ENCODE measurements around the gene BANF2.
"Not testable (repeated sequence)": the region's sequence is repeated elsewhere in the genome, so short reads cannot be mapped to it uniquely, and the experiment has no call there.

The BANF2 gene

GRCh38 chr20:17762873-17763557, 63.2 kb downstream of the BANF2 start:
- no peak for TF ChIP-seq CTCF (conservative IDR thresholded peaks at IDR 0.05; ENCODE audit: low read depth, low read length)
- no peak overlapping the region for H3K4me3 ChIP-seq (ENCODE audit: low read length)
- DNase-seq (ENCODE audit: low read depth), result no peak

- no peak for TF ChIP-seq CTCF (conservative IDR thresholded peaks at IDR 0.05; ENCODE audit: low read depth, low read length)
- no peak overlapping the region for H3K4me3 ChIP-seq (ENCODE audit: low read length)
- DNase-seq (ENCODE audit: low read depth), result no peak
These were observed 65.3 kb downstream of the BANF2 start for GRCh38 chr20:17765017-17765416.

GRCh38 chr20:17765584-17765983, 65.8 kb downstream of the BANF2 start:
- DNase-seq (ENCODE audit: low read depth), result no peak
- TF ChIP-seq CTCF (conservative IDR thresholded peaks at IDR 0.05; ENCODE audit: low read depth, low read length), result no peak
- no peak overlapping the region for H3K4me3 ChIP-seq (ENCODE audit: low read length)

- no peak overlapping the region for H3K4me3 ChIP-seq (ENCODE audit: low read length)
- no peak for TF ChIP-seq CTCF (conservative IDR thresholded peaks at IDR 0.05; ENCODE audit: low read depth, low read length)
- no peak for DNase-seq (ENCODE audit: low read depth)
These were observed 66.5 kb downstream of the BANF2 start for GRCh38 chr20:17766226-17766625.

- H3K4me3 ChIP-seq (ENCODE audit: low read length), result no peak overlapping the region
- DNase-seq (ENCODE audit: low read depth), result no peak
- no peak for TF ChIP-seq CTCF (conservative IDR thresholded peaks at IDR 0.05; ENCODE audit: low read depth, low read length)
These were observed 67.9 kb downstream of the BANF2 start for GRCh38 chr20:17767624-17768023.

GRCh38 chr20:17768271-17768670, 68.5 kb downstream of the BANF2 start:
- no peak for TF ChIP-seq CTCF (conservative IDR thresholded peaks at IDR 0.05; ENCODE audit: low read depth, low read length)
- no peak overlapping the region for H3K4me3 ChIP-seq (ENCODE audit: low read length)
- no peak for DNase-seq (ENCODE audit: low read depth)

GRCh38 chr20:17769716-17770115, 70.0 kb downstream of the BANF2 start:
- not testable (repeated sequence) for H3K4me3 ChIP-seq (ENCODE audit: low read length)

More at GRCh38 chr20:17769716-17770115, 70.0 kb downstream of the BANF2 start:
- not testable (repeated sequence) for DNase-seq (ENCODE audit: low read depth)
